Stimulated activated CD8-positive, alpha-beta memory T cell treated with anti-CD3 and anti-CD28 coated beads, Interleukin-12 subunit alpha, Interleukin-12 subunit beta, amount 100 ng/mL, for 4 hours (primary cell): ENCODE measurements around the gene UTP4.

Experiments
- DNase-seq: peaks from one replicate; pipeline ENCODE4 v3.0.0-alpha.2; 2020; ENCODE audit warnings: low read depth

Gene UTP4

GRCh38 chr16:69132424-69133252 is at the start of gene UTP4, which contains the start of gene CHTF8:
Gene UTP4, plus strand, starts transcription at chr16:69132649. Its CDS starts 811 bp downstream, at chr16:69133460.
Gene CHTF8, minus strand, starts transcription at chr16:69132588. Its CDS starts 11,130 bp downstream, at chr16:69121458.
- DNase-seq = peak; percentile 77

- DNase-seq = no peak
These were observed 49.0 kb upstream of the UTP4 start for GRCh38 chr16:69083306-69083941.

GRCh38 chr16:69084289-69084688 is 48.2 kb upstream of the UTP4 start:
- DNase-seq = no peak

GRCh38 chr16:69085032-69085695 is 47.3 kb upstream of the UTP4 start:
- no peak for DNase-seq

- DNase-seq = no peak
These were observed 45.3 kb upstream of the UTP4 start for GRCh38 chr16:69087161-69087581.

- DNase-seq = no peak
These were observed 43.8 kb upstream of the UTP4 start for GRCh38 chr16:69088684-69089083.

- DNase-seq = no peak
These were observed 43.1 kb upstream of the UTP4 start for GRCh38 chr16:69089091-69089910.

- DNase-seq = no peak
These were observed 38.5 kb upstream of the UTP4 start for GRCh38 chr16:69093974-69094373.

- no peak for DNase-seq
These were observed 37.9 kb upstream of the UTP4 start for GRCh38 chr16:69094501-69094900.

- DNase-seq = no peak
These were observed 37.3 kb upstream of the UTP4 start for GRCh38 chr16:69095193-69095592.

GRCh38 chr16:69100071-69100691 is 32.3 kb upstream of the UTP4 start:
- no peak for DNase-seq

- no peak for DNase-seq
These were observed 26.7 kb upstream of the UTP4 start, which contains the start of gene HAS3 for GRCh38 chr16:69105501-69106361. Gene HAS3, plus strand, starts transcription at chr16:69105653. Its CDS starts 3,743 bp downstream, at chr16:69109396.

- no peak for DNase-seq
These were observed 25.7 kb upstream of the UTP4 start for GRCh38 chr16:69106491-69107315.

- DNase-seq = no peak
These were observed 25.0 kb upstream of the UTP4 start for GRCh38 chr16:69107316-69107962.

GRCh38 chr16:69108064-69108904 is 24.2 kb upstream of the UTP4 start:
- DNase-seq = no peak

GRCh38 chr16:69108905-69109252 is 23.6 kb upstream of the UTP4 start:
- DNase-seq = no peak

GRCh38 chr16:69109486-69110270 is 22.8 kb upstream of the UTP4 start:
- no peak for DNase-seq
